ENCODE data around the gene CYP3A4. TPM values are rescaled to one million over a fixed set of nuclear protein-coding genes. Genes with fewer than 3 reads are reported as not detected.
"Not testable (repeated sequence)": the region's sequence is repeated elsewhere in the genome, so short reads cannot be mapped to it uniquely, and the experiment has no call there.

Gene CYP3A4
- total and polyA plus RNA-seq, 2 donors (not counting 1 experiment from before 2014, with no cell fraction given): 0.17 TPM; not detected in 1

DNA sequence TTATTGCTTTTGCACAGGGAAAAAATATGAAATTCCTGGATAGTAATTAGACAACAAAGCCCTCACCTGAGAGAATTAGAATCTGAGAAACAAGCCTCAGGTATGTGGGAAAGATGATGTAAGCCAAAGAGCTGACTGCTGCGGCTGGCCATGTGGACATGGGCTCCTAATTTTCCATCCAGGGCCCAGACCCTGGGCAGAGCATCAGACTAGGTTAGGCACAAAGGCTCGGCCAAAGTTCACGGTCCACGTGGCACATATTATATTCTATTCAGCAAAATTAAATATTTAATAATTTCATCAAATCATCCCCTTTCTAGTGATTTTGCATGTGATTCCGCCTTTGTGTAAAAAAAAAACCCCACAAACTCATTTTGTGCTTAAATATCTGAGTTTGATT, 5.1 kb downstream of the CYP3A4 start:
- Histone ChIP-seq H3K4me1 (ENCODE audit: control insufficient read depth, extremely low read depth, insufficient read depth, low read length) (no peaks in the 10 kb centered on the region), H3K27ac (ENCODE audit: insufficient read depth, low read length) (no peak overlapping the region), H3K4me2 (ENCODE audit: extremely low read depth, insufficient read depth, low read length) (no peak overlapping the region), H3K27me3 (ENCODE audit: control insufficient read depth, insufficient read depth, low read length) (no peaks in the 10 kb centered on the region), H2AFZ (ENCODE audit: low read length) (no peak overlapping the region), H4K20me1 (ENCODE audit: control insufficient read depth, extremely low read depth, insufficient read depth, low read length) (no peaks in the 10 kb centered on the region), H3K79me2 (ENCODE audit: control insufficient read depth, insufficient read depth, low read length) (no peaks in the 10 kb centered on the region), H3K4me3 (replicated peaks in 1 of 4; ENCODE audit: control extremely low read depth in 1 of 4, insufficient read depth in 1 of 4, low read depth in 3 of 4, low read length in 4 of 4) (no peak overlapping the region), H3K9ac (ENCODE audit: insufficient read depth, low read length) (no peak overlapping the region), H3K36me3 (ENCODE audit: control insufficient read depth, insufficient read depth, low read length) (no peaks in the 10 kb centered on the region), H3K9me3 (ENCODE audit: control insufficient read depth, insufficient read depth, low read depth, low read length) (no peaks in the 10 kb centered on the region)
- TF ChIP-seq CTCF (conservative IDR thresholded peaks at IDR 0.05 in 1 of 2, IDR thresholded peaks at IDR 0.05 in 1 of 2; ENCODE audit: low read depth in 1 of 2, low read length in 2 of 2) (no peak), EZH2 (IDR thresholded peaks at IDR 0.05; ENCODE audit: low read length, missing control alignments) (no peak)
- no peak for DNase-seq (ENCODE audit: low read depth in 2 of 2)

DNA sequence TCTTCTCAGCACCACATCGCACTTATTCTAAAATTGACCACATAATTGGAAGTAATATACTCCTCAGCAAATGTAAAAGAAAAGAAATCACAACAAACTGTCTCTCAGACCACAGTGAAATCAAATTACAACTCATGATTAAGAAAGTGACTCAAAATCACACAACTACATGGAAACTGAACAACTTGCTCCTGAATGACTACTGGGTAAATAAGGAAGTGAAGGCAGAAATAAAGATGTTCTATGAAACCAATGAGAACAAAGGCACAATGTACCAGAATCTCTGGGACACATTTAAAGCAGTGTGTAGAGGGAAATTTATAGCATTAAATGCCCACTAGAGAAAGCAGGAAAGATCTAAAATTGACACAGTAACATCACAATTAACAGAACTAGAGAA, 10.6 kb downstream of the CYP3A4 start:
- not testable (repeated sequence) for H3K27ac ChIP-seq (ENCODE audit: insufficient read depth, low read length); H2AFZ ChIP-seq (ENCODE audit: low read length); H3K27me3 ChIP-seq (ENCODE audit: control insufficient read depth, insufficient read depth, low read length); DNase-seq (ENCODE audit: low read depth in 2 of 2); H3K9me3 ChIP-seq (ENCODE audit: control insufficient read depth, insufficient read depth, low read depth, low read length); H4K20me1 ChIP-seq (ENCODE audit: control insufficient read depth, extremely low read depth, insufficient read depth, low read length); H3K4me1 ChIP-seq (ENCODE audit: control insufficient read depth, extremely low read depth, insufficient read depth, low read length); H3K36me3 ChIP-seq (ENCODE audit: control insufficient read depth, insufficient read depth, low read length); H3K4me2 ChIP-seq (ENCODE audit: extremely low read depth, insufficient read depth, low read length); H3K79me2 ChIP-seq (ENCODE audit: control insufficient read depth, insufficient read depth, low read length); H3K4me3 ChIP-seq (replicated peaks in 1 of 4; ENCODE audit: control extremely low read depth in 1 of 4, insufficient read depth in 1 of 4, low read depth in 3 of 4, low read length in 4 of 4); H3K9ac ChIP-seq (ENCODE audit: insufficient read depth, low read length)

DNA sequence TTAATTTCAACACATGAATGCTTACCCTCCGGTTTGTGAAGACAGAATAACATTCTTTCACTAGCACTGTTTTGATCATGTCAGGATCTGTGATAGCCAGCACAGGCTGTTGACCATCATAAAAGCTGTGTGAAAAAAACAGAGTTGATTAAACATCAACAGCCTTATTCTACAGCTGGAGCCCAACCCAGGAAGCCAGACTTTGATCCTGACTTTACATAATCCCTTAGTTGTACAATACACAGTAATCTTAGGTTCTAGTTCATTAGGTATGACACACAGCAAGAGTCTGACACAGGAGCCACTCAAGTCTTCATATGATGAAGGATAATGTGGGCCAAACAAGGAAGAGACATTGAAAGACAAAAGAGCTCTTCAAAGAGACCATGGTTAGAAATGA, 11.4 kb downstream of the CYP3A4 start:
- Histone ChIP-seq H3K4me2 (ENCODE audit: extremely low read depth, insufficient read depth, low read length) (no peak overlapping the region), H3K36me3 (ENCODE audit: control insufficient read depth, insufficient read depth, low read length) (no peaks in the 10 kb centered on the region), H3K27ac (ENCODE audit: insufficient read depth, low read length) (no peak overlapping the region), H3K79me2 (ENCODE audit: control insufficient read depth, insufficient read depth, low read length) (no peaks in the 10 kb centered on the region), H3K9me3 (ENCODE audit: control insufficient read depth, insufficient read depth, low read depth, low read length) (no peaks in the 10 kb centered on the region), H2AFZ (ENCODE audit: low read length) (no peak overlapping the region), H3K4me1 (ENCODE audit: control insufficient read depth, extremely low read depth, insufficient read depth, low read length) (no peaks in the 10 kb centered on the region), H4K20me1 (ENCODE audit: control insufficient read depth, extremely low read depth, insufficient read depth, low read length) (no peaks in the 10 kb centered on the region), H3K4me3 (replicated peaks in 1 of 4; ENCODE audit: control extremely low read depth in 1 of 4, insufficient read depth in 1 of 4, low read depth in 3 of 4, low read length in 4 of 4) (no peak overlapping the region), H3K9ac (ENCODE audit: insufficient read depth, low read length) (no peak overlapping the region), H3K27me3 (ENCODE audit: control insufficient read depth, insufficient read depth, low read length) (peaks cover 2% of the 10 kb centered on the region)
- no peak for TF ChIP-seq EZH2 (IDR thresholded peaks at IDR 0.05; ENCODE audit: low read length, missing control alignments)
- no peak for TF ChIP-seq CTCF (conservative IDR thresholded peaks at IDR 0.05 in 1 of 2, IDR thresholded peaks at IDR 0.05 in 1 of 2; ENCODE audit: low read depth in 1 of 2, low read length in 2 of 2)
- no peak for DNase-seq (ENCODE audit: low read depth in 2 of 2)

GRCh38 chr7:99769494-99769893, 14.5 kb downstream of the CYP3A4 start:
- not testable (repeated sequence) for H2AFZ ChIP-seq (ENCODE audit: low read length); H3K36me3 ChIP-seq (ENCODE audit: control insufficient read depth, insufficient read depth, low read length); DNase-seq (ENCODE audit: low read depth in 2 of 2); H3K9ac ChIP-seq (ENCODE audit: insufficient read depth, low read length); H3K4me3 ChIP-seq (replicated peaks in 1 of 4; ENCODE audit: control extremely low read depth in 1 of 4, insufficient read depth in 1 of 4, low read depth in 3 of 4, low read length in 4 of 4); H3K79me2 ChIP-seq (ENCODE audit: control insufficient read depth, insufficient read depth, low read length); H3K27me3 ChIP-seq (ENCODE audit: control insufficient read depth, insufficient read depth, low read length); H4K20me1 ChIP-seq (ENCODE audit: control insufficient read depth, extremely low read depth, insufficient read depth, low read length); H3K4me1 ChIP-seq (ENCODE audit: control insufficient read depth, extremely low read depth, insufficient read depth, low read length); H3K4me2 ChIP-seq (ENCODE audit: extremely low read depth, insufficient read depth, low read length); H3K9me3 ChIP-seq (ENCODE audit: control insufficient read depth, insufficient read depth, low read depth, low read length); H3K27ac ChIP-seq (ENCODE audit: insufficient read depth, low read length)
